ENCODE data around the gene MRPL2. TPM values are rescaled to one million over a fixed set of nuclear protein-coding genes. Genes with fewer than 3 reads are reported as not detected.

The MRPL2 gene
- total and polyA plus RNA-seq, 2 of the 4 experiments (the other 2 are of a cell fraction) = 18.1 to 45.9 TPM

DNA sequence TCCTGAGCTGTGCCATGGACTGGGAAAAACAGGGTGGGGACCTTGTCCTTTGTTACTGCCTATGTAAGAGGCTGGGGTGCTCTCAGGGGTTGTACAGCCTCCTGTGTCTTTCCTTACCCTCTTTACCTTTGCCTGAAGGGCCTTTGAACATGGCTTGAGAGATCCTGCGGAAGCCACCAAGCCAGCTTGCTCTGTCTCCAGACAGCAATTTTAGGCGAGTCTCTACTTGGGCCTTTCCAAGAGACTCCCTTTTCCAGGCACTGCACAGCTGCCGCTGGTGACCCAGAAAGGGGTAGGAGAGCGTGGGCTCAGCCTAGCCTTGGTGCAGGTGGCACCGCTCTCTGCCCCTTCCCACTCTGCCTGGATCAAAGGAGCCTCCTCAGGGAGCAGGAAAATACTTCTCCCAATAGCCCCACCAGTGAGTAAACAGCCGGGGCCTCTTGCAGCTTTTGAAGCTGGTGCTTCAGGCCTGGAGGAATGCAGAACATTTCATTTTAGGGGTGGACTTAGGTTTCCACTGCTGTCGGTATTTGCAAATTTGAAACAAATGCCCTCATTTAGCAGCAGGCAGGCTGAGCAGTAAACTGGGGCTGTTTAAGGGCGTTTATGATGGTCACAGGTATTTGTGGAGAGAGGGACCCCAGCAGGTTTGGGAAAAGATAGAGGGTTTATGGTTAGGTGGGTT, 30.8 kb upstream of the MRPL2 start:
- Histone ChIP-seq H3K4me3 (ENCODE audit: insufficient read depth, low read depth, low read length) (no peak overlapping the region), H3K56ac (ENCODE audit: extremely low read depth, insufficient read depth, low read length) (no peak overlapping the region; the same call in 1 of the 2 replicates), H3K27me3 (ENCODE audit: control insufficient read depth, insufficient read depth, low read length) (no peaks in the 10 kb centered on the region), H3K79me1 (ENCODE audit: low read depth in 1 of 2, low read length in 2 of 2) (peaks cover 36 to 86% of the 10 kb centered on the region in 2 experiments), H2BK120ac (ENCODE audit: low read depth, low read length) (peak overlapping the region; percentile 28; the same call in 1 of the 2 replicates), H2BK20ac (ENCODE audit: low read depth, low read length) (peak overlapping the region; percentile 7; the same call in 1 of the 2 replicates), H3K36me3 (ENCODE audit: control insufficient read depth, insufficient read depth, low read length) (no peaks in the 10 kb centered on the region), H4K8ac (ENCODE audit: low read depth in 2 of 2, low read length in 2 of 2) (peak overlapping the region; percentile 51 to 72; a peak in 3 of 4 replicates), H2BK5ac (ENCODE audit: low read depth, low read length, poor library complexity, severe bottlenecking) (peak overlapping the region; percentile 17), H3K27ac (ENCODE audit: insufficient read depth, low read length) (peak overlapping the region; percentile 65), H3K14ac (replicated peaks; ENCODE audit: low read depth, low read length) (peak overlapping the region; percentile 27; the same call in 1 of the 2 replicates), H3K23ac (ENCODE audit: low read depth, low read length) (peak overlapping the region; percentile 10; the same call in 1 of the 2 replicates), H3K4ac (ENCODE audit: low read depth, low read length) (peak overlapping the region; percentile 62), H4K20me1 (ENCODE audit: insufficient read depth, low read length) (peaks cover 64% of the 10 kb centered on the region), H2AFZ (replicated peaks; ENCODE audit: low read length, poor library complexity) (no peak overlapping the region), H4K91ac (ENCODE audit: insufficient read depth, low read depth, low read length) (0 out of 2 replicates have a peak overlapping the region, but pooled peaks have one; percentile 46), H3K4me2 (ENCODE audit: low read depth, low read length) (peak overlapping the region; percentile 65), H3K9me1 (ENCODE audit: insufficient read depth, low read length) (peaks cover 13% of the 10 kb centered on the region), H3K9ac (ENCODE audit: low read depth, low read length) (peak overlapping the region; percentile 37; the same call in 1 of the 2 replicates), H2AK9ac (replicated peaks; ENCODE audit: low read depth, low read length, poor library complexity) (peak overlapping the region; percentile 66), H4K5ac (ENCODE audit: low read depth, low read length) (peak overlapping the region; percentile 46), H3K9me3 (ENCODE audit: control insufficient read depth, insufficient read depth, low read length) (no peaks in the 10 kb centered on the region), H2BK15ac (ENCODE audit: low read depth, low read length) (no peak overlapping the region; the same call in 2 of the 3 replicates), H3K4me1 (ENCODE audit: control insufficient read depth, insufficient read depth, low read length) (peaks cover 32% of the 10 kb centered on the region), H3K18ac (ENCODE audit: low read depth, low read length) (peak overlapping the region; percentile 13; the same call in 1 of the 2 replicates), H2AK5ac (ENCODE audit: low read depth, low read length) (peak overlapping the region; percentile 33)
- dilution Hi-C loops (cut with HindIII; ENCODE audit: low sequenced_read_pairs, unreplicated experiment) (no loop called here), intact Hi-C loops (cut with micrococcal nuclease) (loop anchor here (2.0 kb wide), 1 partner anchor 13 kb away; the partner anchor contains the start of gene PTK7), in situ Hi-C loops (cut with MboI; ENCODE audit: low sequenced_read_pairs) (no loop called here)
- ATAC-seq (ENCODE audit: low read depth) (peak; percentile 84), DNase-seq (peak; percentile 43)
- no TSS peak for BruUV-seq (replicated peaks)
- TF ChIP-seq MAFK (IDR thresholded peaks at IDR 0.05; ENCODE audit: low read depth, low read length) (no peak), CEBPB (IDR thresholded peaks at IDR 0.05; ENCODE audit: low read depth, low read length) (no peak), RCOR1 (IDR thresholded peaks at IDR 0.05; ENCODE audit: insufficient replicate concordance, low read length) (no peak), MAZ (IDR thresholded peaks at IDR 0.05; ENCODE audit: borderline replicate concordance, low read depth, low read length) (no peak), RAD21 (IDR thresholded peaks at IDR 0.05; ENCODE audit: low read length) (no peak), SMC3 (IDR thresholded peaks at IDR 0.05; ENCODE audit: low read depth, low read length) (no peak), MXI1 (IDR thresholded peaks at IDR 0.05; ENCODE audit: borderline replicate concordance, low read depth, low read length) (no peak), NFE2L2 (IDR thresholded peaks at IDR 0.05; ENCODE audit: low read depth, low read length) (no peak), CHD1 (IDR thresholded peaks at IDR 0.05; ENCODE audit: low read depth, low read length) (no peak)
- ChIA-PET POLR2A (ENCODE audit: unreplicated experiment) (no interaction called here), CTCF (no interaction called here)
- 20% methylated on average over 2 of the region's 8 CpGs; no CpG with 5 or more reads in 1 of the 2 experiments for WGBS, 2 experiments (ENCODE audit: extremely low coverage in 2 of 2, insufficient read length in 1 of 2)
